ENCODE results near the gene SLC12A6. TPM values are rescaled to one million over a fixed set of nuclear protein-coding genes. Genes with fewer than 3 reads are reported as not detected.

SLC12A6 gene
- total RNA-seq, 1 donor from 2014 or later = 74.4 TPM

DNA sequence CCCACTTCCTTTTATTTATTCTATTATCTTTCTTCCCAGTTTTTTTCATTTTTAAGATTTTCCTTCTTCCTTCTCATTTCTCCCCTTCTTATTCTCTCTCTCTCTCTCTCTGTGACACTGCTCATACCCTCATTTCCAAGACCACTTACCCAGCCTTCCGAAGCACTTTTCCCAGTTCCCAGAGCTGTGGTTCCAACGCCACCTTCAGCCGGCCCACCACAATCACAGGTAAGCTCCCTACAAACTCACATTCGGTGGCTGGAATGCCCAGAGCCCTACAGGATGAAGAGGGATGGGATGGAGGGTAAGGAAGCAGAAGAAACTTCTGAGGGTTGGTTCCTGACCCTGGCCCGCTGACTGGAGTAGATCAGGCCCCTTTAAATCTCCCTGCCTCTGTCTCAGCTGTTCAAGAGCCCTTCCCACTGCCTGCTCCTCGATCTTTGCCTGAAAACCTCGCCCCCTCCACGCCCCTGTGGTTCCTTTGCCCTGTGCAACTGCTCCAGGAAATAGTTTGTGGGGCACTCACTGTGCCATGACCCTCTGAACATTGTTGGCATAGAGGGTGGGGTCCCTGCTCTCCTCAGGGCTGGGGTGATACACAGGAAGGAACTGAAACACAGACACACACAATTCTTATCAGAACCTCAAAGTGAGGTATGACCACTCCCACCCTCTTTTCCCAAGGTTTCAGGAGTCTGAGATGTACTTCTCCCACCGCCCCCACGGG is 24.6 kb upstream of the SLC12A6 start:
- ATAC-seq (ENCODE audit: low read depth) (no peak), DNase-seq (no peak)
- POLR2A ChIA-PET = no interaction called here
- Mint-ChIP-seq H3K4me3 (no peak overlapping the region), H3K9me3 (no peaks in the 10 kb centered on the region), H3K27ac (no peak overlapping the region), H3K36me3 (ENCODE audit: low read depth) (peaks cover 47% of the 10 kb centered on the region), H3K27me3 (no peaks in the 10 kb centered on the region), H3K4me1 (peaks cover 20% of the 10 kb centered on the region)
- TF ChIP-seq, protein P1, sequence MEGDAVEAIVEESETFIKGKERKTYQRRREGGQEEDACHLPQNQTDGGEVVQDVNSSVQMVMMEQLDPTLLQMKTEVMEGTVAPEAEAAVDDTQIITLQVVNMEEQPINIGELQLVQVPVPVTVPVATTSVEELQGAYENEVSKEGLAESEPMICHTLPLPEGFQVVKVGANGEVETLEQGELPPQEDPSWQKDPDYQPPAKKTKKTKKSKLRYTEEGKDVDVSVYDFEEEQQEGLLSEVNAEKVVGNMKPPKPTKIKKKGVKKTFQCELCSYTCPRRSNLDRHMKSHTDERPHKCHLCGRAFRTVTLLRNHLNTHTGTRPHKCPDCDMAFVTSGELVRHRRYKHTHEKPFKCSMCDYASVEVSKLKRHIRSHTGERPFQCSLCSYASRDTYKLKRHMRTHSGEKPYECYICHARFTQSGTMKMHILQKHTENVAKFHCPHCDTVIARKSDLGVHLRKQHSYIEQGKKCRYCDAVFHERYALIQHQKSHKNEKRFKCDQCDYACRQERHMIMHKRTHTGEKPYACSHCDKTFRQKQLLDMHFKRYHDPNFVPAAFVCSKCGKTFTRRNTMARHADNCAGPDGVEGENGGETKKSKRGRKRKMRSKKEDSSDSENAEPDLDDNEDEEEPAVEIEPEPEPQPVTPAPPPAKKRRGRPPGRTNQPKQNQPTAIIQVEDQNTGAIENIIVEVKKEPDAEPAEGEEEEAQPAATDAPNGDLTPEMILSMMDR (IDR thresholded peaks at IDR 0.05) = no peak
- intact Hi-C loops (cut with micrococcal nuclease) = loop anchor here (10.0 kb wide), 1 partner anchor 623 kb away; the partner anchor contains the start of gene ZNF770
- CTCF ChIA-PET = no interaction called here

DNA sequence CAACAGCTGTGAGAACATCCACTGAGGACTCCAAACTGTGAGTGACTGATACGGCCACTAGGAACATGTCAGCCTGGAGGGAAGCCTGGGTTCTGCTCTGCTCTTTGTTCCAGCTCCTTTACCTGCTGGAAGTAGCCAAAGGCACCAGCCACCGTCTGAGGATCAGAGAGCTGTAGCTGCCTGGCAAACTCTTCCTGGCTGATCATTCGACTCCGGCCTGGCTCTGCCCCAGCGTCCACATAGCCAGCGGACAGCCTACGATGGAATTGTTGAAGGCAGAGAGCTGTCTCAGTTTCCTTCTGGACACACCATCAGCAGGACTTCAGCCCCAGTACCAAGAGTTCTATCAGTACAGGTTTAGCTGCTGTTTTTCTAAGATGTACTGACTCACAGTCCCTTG is 23.7 kb upstream of the SLC12A6 start:
- intact Hi-C loops (cut with micrococcal nuclease) = loop anchor here (10.0 kb wide), 1 partner anchor 624 kb away; the partner anchor contains the start of gene ZNF770
- ChIA-PET POLR2A (no interaction called here), CTCF (no interaction called here)
- no peaks in the 10 kb centered on the region for H3K9me3 Mint-ChIP-seq
- H3K4me3 Mint-ChIP-seq = no peak overlapping the region
- DNase-seq (no peak), ATAC-seq (ENCODE audit: low read depth) (no peak)
- H3K27ac Mint-ChIP-seq = no peak overlapping the region
- TF ChIP-seq, protein P1 (IDR thresholded peaks at IDR 0.05) = no peak
- peaks cover 52% of the 10 kb centered on the region for H3K36me3 Mint-ChIP-seq (ENCODE audit: low read depth)
- no peaks in the 10 kb centered on the region for H3K27me3 Mint-ChIP-seq
- peaks cover 17% of the 10 kb centered on the region for H3K4me1 Mint-ChIP-seq

DNA sequence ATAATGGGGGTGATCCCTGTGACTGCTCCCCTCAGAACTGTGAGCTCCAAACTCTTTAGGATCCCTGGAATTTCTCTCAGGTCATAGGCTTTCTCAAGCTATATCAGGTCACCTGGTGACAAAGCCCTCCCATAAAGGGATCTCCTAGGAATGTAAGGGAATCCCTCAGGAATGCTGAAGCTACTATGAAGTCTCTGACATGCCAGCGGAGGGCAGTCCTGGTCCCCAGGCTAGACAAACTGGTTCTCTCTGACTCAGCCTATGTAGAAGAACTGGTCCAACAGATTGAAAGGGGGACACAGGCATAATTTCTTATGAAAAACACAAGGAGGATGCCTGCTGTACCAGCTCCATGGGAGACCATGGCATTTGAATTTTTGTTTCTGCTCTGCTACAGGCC is 22.7 kb upstream of the SLC12A6 start:
- ChIA-PET CTCF (no interaction called here), POLR2A (no interaction called here)
- H3K4me1 Mint-ChIP-seq = peaks cover 7% of the 10 kb centered on the region
- no peaks in the 10 kb centered on the region for H3K9me3 Mint-ChIP-seq
- no peaks in the 10 kb centered on the region for H3K27me3 Mint-ChIP-seq
- DNase-seq (no peak), ATAC-seq (ENCODE audit: low read depth) (no peak)
- intact Hi-C loops (cut with micrococcal nuclease) = loop anchor here (10.0 kb wide), 1 partner anchor 625 kb away; the partner anchor contains the start of gene ZNF770
- no peak overlapping the region for H3K27ac Mint-ChIP-seq
- peaks cover 60% of the 10 kb centered on the region for H3K36me3 Mint-ChIP-seq (ENCODE audit: low read depth)
- TF ChIP-seq, protein P1 (IDR thresholded peaks at IDR 0.05) = no peak
- no peak overlapping the region for H3K4me3 Mint-ChIP-seq

DNA sequence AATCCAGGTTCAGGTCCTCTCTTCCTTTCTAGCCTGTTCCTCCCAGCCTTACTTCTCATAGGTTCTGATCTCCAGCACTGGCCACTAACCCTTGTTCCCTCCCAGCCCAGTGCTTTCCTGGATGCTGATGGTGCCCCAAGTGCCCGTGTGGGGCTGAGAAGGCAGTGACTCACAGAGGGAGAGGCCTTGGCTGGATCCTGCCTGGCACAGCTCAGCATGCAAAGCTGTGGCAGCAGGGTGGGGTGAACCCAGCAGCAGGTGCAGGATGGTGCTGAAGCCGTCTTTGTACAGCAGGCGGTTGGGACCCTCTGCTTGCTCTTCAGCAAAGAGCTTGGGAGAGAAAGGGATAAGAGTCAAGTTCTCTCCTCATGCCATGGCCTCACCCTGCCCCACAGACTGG is 21.8 kb upstream of the SLC12A6 start:
- Mint-ChIP-seq H3K4me3 (no peak overlapping the region), H3K27ac (no peak overlapping the region), H3K9me3 (no peaks in the 10 kb centered on the region), H3K27me3 (no peaks in the 10 kb centered on the region), H3K36me3 (ENCODE audit: low read depth) (peaks cover 57% of the 10 kb centered on the region), H3K4me1 (peaks cover 2% of the 10 kb centered on the region)
- POLR2A ChIA-PET = interaction anchor here (0.6 kb wide), 1 partner anchor 26 kb away, joined by 4 read pairs; no protein-coding TSS in a partner anchor
- TF ChIP-seq, protein P1 (IDR thresholded peaks at IDR 0.05) = no peak
- CTCF ChIA-PET = no interaction called here
- no peak for ATAC-seq (ENCODE audit: low read depth)
- intact Hi-C loops (cut with micrococcal nuclease) = no loop called here
- no peak for DNase-seq

DNA sequence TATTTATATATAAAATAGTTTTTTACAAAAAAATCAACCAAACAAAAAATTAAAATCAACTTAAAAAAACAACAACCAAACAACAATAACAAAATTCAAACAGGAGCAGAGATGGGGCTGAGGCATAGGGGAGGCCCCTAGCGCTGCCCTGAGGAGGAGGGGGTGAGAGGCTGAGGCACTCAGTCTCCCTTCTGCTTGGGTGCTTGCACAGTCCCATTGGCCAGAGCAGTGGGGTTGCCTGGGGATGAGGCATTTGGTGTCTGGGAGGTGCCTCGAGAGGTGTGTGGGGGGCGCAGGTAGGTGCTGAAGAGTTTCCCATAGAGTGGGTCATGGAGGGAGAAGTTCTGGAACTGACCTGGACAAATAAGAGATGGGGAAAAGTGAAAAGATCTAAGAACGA is 21.4 kb upstream of the SLC12A6 start:
- ChIA-PET CTCF (interaction anchor here (0.8 kb wide), 1 partner anchor 8 kb away, joined by 4 read pairs; the partner anchor contains the start of gene LPCAT4), POLR2A (no interaction called here)
- H3K4me3 Mint-ChIP-seq = no peak overlapping the region
- H3K36me3 Mint-ChIP-seq (ENCODE audit: low read depth) = peaks cover 57% of the 10 kb centered on the region
- intact Hi-C loops (cut with micrococcal nuclease) = no loop called here
- no peak for DNase-seq
- no peak for ATAC-seq (ENCODE audit: low read depth)
- TF ChIP-seq, protein P1 (IDR thresholded peaks at IDR 0.05) = no peak
- peaks cover 2% of the 10 kb centered on the region for H3K4me1 Mint-ChIP-seq
- no peaks in the 10 kb centered on the region for H3K9me3 Mint-ChIP-seq
- no peaks in the 10 kb centered on the region for H3K27me3 Mint-ChIP-seq
- H3K27ac Mint-ChIP-seq = no peak overlapping the region
